Measurements from ENCODE around the gene RECQL5. TPM values are rescaled to one million over a fixed set of nuclear protein-coding genes. Genes with fewer than 3 reads are reported as not detected.

Gene RECQL5
- polyA plus RNA-seq, 1 donor (not counting 4 experiments of a cell fraction or from before 2014, with no cell fraction given) = 11.9 TPM

DNA sequence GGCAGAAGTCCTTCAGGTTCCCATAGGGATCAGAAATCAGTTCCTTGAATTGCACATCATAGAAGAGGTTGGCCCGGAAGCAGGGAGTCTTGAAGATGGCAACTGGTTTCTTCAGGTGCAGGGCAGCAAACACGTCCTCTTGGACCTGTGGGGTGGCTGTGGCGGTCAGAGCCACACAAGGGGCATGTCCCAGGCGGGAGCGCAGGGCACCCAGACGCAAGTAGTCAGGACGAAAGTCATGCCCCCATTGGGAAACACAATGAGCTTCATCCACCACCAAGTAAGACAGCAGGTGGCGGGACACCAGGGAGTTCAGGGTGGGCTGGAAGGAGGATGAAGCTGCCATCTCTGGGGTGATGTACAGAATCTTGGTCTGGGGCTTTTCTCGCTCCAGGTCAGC, 4.4 kb downstream of the RECQL5 start:
- no peak for TF ChIP-seq EZH2 (IDR thresholded peaks at IDR 0.05; ENCODE audit: low read length)
- TF ChIP-seq, protein P1, sequence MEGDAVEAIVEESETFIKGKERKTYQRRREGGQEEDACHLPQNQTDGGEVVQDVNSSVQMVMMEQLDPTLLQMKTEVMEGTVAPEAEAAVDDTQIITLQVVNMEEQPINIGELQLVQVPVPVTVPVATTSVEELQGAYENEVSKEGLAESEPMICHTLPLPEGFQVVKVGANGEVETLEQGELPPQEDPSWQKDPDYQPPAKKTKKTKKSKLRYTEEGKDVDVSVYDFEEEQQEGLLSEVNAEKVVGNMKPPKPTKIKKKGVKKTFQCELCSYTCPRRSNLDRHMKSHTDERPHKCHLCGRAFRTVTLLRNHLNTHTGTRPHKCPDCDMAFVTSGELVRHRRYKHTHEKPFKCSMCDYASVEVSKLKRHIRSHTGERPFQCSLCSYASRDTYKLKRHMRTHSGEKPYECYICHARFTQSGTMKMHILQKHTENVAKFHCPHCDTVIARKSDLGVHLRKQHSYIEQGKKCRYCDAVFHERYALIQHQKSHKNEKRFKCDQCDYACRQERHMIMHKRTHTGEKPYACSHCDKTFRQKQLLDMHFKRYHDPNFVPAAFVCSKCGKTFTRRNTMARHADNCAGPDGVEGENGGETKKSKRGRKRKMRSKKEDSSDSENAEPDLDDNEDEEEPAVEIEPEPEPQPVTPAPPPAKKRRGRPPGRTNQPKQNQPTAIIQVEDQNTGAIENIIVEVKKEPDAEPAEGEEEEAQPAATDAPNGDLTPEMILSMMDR (optimal IDR thresholded peaks at IDR 0.05 in 1 of 3, IDR thresholded peaks at IDR 0.05 in 1 of 3, conservative IDR thresholded peaks at IDR 0.05 in 1 of 3; ENCODE audit: extremely low read depth in 1 of 3, insufficient read depth in 2 of 3, low read length in 3 of 3) = no peak
- H3K27me3 ChIP-seq (ENCODE audit: control insufficient read depth, extremely low read depth, insufficient read depth, low read length) = no peaks in the 10 kb centered on the region
- H2AFZ ChIP-seq (ENCODE audit: control insufficient read depth, low read length) = no peak overlapping the region
- H4K20me1 ChIP-seq (ENCODE audit: control insufficient read depth, extremely low read depth, insufficient read depth, low read length) = no peaks in the 10 kb centered on the region
- no peak overlapping the region for H3K27ac ChIP-seq (ENCODE audit: control insufficient read depth, insufficient read depth, low read length)
- FAIRE-seq (no peak), DNase-seq (ENCODE audit: low read depth, low spot score) (no peak)
- H3K9me3 ChIP-seq (ENCODE audit: control insufficient read depth, low read depth, low read length) = no peaks in the 10 kb centered on the region
- H3K4me1 ChIP-seq (ENCODE audit: control insufficient read depth, extremely low read depth, insufficient read depth, low read length) = peaks cover 9% of the 10 kb centered on the region
- H3K9me1 ChIP-seq (ENCODE audit: control insufficient read depth, extremely low read depth, insufficient read depth, low read length) = no peaks in the 10 kb centered on the region
- H3K9ac ChIP-seq (ENCODE audit: control insufficient read depth, extremely low read depth, insufficient read depth, low read length) = no peak overlapping the region
- H3K4me2 ChIP-seq (ENCODE audit: control insufficient read depth, extremely low read depth, insufficient read depth, low read depth, low read length) = no peak overlapping the region
- peaks cover 20% of the 10 kb centered on the region for H3K79me2 ChIP-seq (ENCODE audit: control insufficient read depth, insufficient read depth, low read length)
- no peak overlapping the region for H3K4me3 ChIP-seq (ENCODE audit: control insufficient read depth in 2 of 3, extremely low read depth in 1 of 3, insufficient read depth in 2 of 3, low read depth in 1 of 3, low read length in 3 of 3)
- dilution Hi-C loops (cut with MboI; ENCODE audit: extremely low pct_ligation_motif_present, low sequenced_read_pairs) = no loop called here
- H3K36me3 ChIP-seq (ENCODE audit: control insufficient read depth in 2 of 2, extremely low read depth in 1 of 2, insufficient read depth in 2 of 2, low read length in 2 of 2) = peaks cover 23 to 40% of the 10 kb centered on the region in 2 experiments

DNA sequence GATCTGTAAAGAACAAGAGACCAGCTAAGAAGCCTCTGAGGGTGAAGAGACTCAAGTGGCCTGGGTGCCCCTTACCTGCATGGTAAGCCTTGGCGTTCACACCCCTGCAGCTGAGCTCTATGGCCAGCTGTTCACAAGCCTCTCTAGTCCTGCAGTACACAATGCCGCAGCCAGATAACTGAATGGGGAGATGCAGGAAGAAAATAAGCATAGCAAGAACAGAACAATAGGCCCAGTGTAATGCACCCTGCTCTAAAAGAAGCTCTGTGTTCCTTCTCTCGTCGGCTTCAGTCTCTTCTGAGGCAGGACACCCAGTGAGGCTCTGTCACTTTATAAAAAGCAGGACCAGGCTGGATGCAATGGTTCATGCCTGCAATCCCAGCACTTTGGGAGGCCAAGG, 5.4 kb downstream of the RECQL5 start:
- H3K4me1 ChIP-seq (ENCODE audit: control insufficient read depth, extremely low read depth, insufficient read depth, low read length) = peaks cover 9% of the 10 kb centered on the region
- H2AFZ ChIP-seq (ENCODE audit: control insufficient read depth, low read length) = no peak overlapping the region
- dilution Hi-C loops (cut with MboI; ENCODE audit: extremely low pct_ligation_motif_present, low sequenced_read_pairs) = no loop called here
- no peak for TF ChIP-seq EZH2 (IDR thresholded peaks at IDR 0.05; ENCODE audit: low read length)
- TF ChIP-seq, protein P1 (optimal IDR thresholded peaks at IDR 0.05 in 1 of 3, IDR thresholded peaks at IDR 0.05 in 1 of 3, conservative IDR thresholded peaks at IDR 0.05 in 1 of 3; ENCODE audit: extremely low read depth in 1 of 3, insufficient read depth in 2 of 3, low read length in 3 of 3) = no peak
- no peak overlapping the region for H3K4me2 ChIP-seq (ENCODE audit: control insufficient read depth, extremely low read depth, insufficient read depth, low read depth, low read length)
- no peaks in the 10 kb centered on the region for H3K27me3 ChIP-seq (ENCODE audit: control insufficient read depth, extremely low read depth, insufficient read depth, low read length)
- H3K9me3 ChIP-seq (ENCODE audit: control insufficient read depth, low read depth, low read length) = no peaks in the 10 kb centered on the region
- H3K36me3 ChIP-seq (ENCODE audit: control insufficient read depth in 2 of 2, extremely low read depth in 1 of 2, insufficient read depth in 2 of 2, low read length in 2 of 2) = peaks cover 26 to 40% of the 10 kb centered on the region in 2 experiments
- no peaks in the 10 kb centered on the region for H4K20me1 ChIP-seq (ENCODE audit: control insufficient read depth, extremely low read depth, insufficient read depth, low read length)
- no peak overlapping the region for H3K9ac ChIP-seq (ENCODE audit: control insufficient read depth, extremely low read depth, insufficient read depth, low read length)
- DNase-seq (ENCODE audit: low read depth, low spot score) (no peak), FAIRE-seq (no peak)
- H3K79me2 ChIP-seq (ENCODE audit: control insufficient read depth, insufficient read depth, low read length) = peaks cover 12% of the 10 kb centered on the region
- no peak overlapping the region for H3K4me3 ChIP-seq (ENCODE audit: control insufficient read depth in 2 of 3, extremely low read depth in 1 of 3, insufficient read depth in 2 of 3, low read depth in 1 of 3, low read length in 3 of 3)
- H3K9me1 ChIP-seq (ENCODE audit: control insufficient read depth, extremely low read depth, insufficient read depth, low read length) = no peaks in the 10 kb centered on the region
- H3K27ac ChIP-seq (ENCODE audit: control insufficient read depth, insufficient read depth, low read length) = no peak overlapping the region
